OCI-LY3 (cell line): ENCODE measurements around the gene CCDC40.

Experiments
- CTCF ChIP-seq: fragments of 200-600, 300-600 bp; sonication (generic); IDR thresholded peaks from 2 replicates; pipeline ENCODE4 v1.5.1; 2014; ENCODE audit warnings: antibody characterized with exemption, low read length, low read depth
- EZH2phosphoT487 ChIP-seq: fragments of 200-600 bp; shearing (Covaris generic); IDR thresholded peaks from 2 replicates; pipeline ENCODE4 v1.6.1; 2018; ENCODE audit warnings: antibody characterized with exemption, mixed run types, low read depth

DNA sequence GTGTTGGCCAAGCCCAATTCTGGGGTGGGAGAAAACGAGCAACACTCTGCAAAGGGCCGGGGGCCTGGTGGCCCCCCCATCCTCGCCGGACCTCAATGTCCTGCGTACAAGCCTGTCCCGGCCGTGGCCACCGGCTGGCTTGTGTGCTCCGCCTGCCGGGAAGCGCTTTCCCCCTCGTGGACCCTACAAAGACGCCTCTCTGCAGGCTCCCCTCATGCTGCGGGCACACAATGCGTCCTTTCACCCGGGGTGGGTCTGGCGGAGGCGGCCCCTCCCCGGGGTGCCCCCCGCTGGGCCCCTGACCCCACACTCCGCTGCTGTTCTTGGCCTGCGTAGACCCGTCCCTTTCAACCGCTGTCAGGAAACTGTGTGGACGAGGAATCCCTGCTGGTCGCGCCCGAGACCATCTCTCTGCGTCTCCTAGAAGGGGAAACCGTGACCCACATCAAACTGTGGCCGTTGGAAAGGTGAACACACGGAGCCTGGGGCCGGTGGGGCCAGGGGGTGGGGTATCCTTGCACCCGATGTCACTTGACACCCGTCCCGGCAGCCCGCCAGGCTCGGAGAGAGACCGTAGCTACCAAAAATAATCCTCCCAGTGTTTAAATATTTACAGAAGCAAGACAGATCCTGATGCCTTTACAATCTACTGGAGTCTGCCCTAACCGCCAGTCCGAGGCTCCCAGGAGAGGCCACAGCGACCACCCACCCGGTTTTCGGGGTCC is 44.4 kb upstream of the CCDC40 start:
- TF ChIP-seq CTCF: no peak
- TF ChIP-seq EZH2phosphoT487: no peak
